ENCODE measurements around the gene OPN1MW3. TPM values are rescaled to one million over a fixed set of nuclear protein-coding genes. Genes with fewer than 3 reads are reported as not detected.

OPN1MW3 gene
- total RNA-seq, result not detected in 2 replicates

DNA sequence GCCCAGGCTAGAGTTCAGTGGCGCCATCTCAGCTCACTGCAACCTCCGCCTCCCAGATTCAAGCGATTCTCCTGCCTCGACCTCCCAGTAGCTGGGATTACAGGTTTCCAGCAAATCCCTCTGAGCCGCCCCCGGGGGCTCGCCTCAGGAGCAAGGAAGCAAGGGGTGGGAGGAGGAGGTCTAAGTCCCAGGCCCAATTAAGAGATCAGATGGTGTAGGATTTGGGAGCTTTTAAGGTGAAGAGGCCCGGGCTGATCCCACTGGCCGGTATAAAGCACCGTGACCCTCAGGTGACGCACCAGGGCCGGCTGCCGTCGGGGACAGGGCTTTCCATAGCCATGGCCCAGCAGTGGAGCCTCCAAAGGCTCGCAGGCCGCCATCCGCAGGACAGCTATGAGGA is at the start of gene OPN1MW3:
Gene OPN1MW3 (plus strand): TSS at position 301 of the 400 bp plus-strand sequence. CDS start 38 bp downstream, at position 339.

DNA sequence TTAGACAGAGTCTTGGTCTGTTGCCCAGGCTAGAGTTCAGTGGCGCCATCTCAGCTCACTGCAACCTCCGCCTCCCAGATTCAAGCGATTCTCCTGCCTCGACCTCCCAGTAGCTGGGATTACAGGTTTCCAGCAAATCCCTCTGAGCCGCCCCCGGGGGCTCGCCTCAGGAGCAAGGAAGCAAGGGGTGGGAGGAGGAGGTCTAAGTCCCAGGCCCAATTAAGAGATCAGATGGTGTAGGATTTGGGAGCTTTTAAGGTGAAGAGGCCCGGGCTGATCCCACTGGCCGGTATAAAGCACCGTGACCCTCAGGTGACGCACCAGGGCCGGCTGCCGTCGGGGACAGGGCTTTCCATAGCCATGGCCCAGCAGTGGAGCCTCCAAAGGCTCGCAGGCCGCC is 37.9 kb upstream of the OPN1MW3 start, which contains the start of gene OPN1MW2:
Gene OPN1MW2 (plus strand): TSS at position 301 of the 400 bp plus-strand sequence. CDS start 60 bp downstream, at position 361.

DNA sequence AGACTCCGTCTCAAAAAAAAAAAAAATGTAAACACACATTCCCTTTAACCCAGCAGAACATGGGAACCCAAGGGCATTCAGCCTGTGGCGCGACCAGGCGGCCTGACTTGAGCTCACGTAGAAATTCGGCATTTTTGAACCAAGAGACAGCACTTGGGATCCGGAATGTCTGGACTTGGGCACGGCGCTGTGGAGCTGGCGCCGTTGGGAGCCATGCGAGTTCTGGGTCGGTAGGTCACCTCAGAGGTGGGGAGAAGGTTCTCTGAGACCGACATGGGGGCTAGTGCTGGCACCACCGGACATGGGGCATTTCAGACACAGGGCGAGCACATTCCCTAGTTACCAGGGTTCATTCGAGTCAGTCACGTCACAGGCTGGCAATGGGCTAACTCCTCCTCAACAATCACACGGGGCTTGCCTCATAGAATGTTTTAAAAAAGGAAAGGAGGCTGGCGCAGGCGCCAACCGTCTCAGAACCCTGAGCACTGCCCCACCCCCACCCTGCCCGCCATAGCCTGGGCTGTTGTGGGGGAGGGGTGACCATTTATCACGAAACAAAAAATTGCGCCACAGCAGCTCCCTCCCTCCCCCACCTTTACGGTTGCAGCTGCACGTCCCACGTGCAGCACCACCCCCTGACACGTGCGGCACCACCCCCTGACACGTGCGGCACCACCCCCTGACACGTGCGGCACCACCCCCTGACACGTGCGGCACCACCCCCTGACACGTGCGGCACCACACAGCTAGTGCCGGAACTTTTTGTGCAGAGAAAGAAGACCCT is 37.6 kb downstream of the OPN1MW3 start, which contains the start of gene TEX28:
Gene TEX28 (minus strand): TSS at position 334 of the 784 bp plus-strand sequence. CDS start 3,007 bp downstream, outside the sequence.

GRCh38 chrX:154295664-154296310 is 38.4 kb downstream of the OPN1MW3 start, which contains the start of gene TKTL1:
TSS of gene TKTL1 (plus strand) at chrX:154295795. CDS start at chrX:154295860, 65 bp downstream.

Other genes starting within 250 kb of the OPN1MW3 start
- 139 and 151 TPM in 2 replicates for gene IRAK1, start 237.7 kb upstream of the OPN1MW3 start, total RNA-seq
- gene MECP2, start 159.9 kb upstream of the OPN1MW3 start, total RNA-seq, result 25.1 and 25.2 TPM in 2 replicates
- not detected in 2 replicates for gene OPN1LW, start 113.3 kb upstream of the OPN1MW3 start, total RNA-seq
- not detected in 2 replicates for gene OPN1MW, start 75.0 kb upstream of the OPN1MW3 start, total RNA-seq
- gene OPN1MW2, start 37.8 kb upstream of the OPN1MW3 start, total RNA-seq, result not detected in 2 replicates
- gene TEX28, start 37.5 kb downstream of the OPN1MW3 start, total RNA-seq, result not detected in 2 replicates
- gene TKTL1, start 38.2 kb downstream of the OPN1MW3 start, total RNA-seq, result 0.07 and 0.44 TPM in 2 replicates
- gene FLNA, start 117.1 kb downstream of the OPN1MW3 start, total RNA-seq, result 1,675 and 1,864 TPM in 2 replicates
- gene EMD, start 121.7 kb downstream of the OPN1MW3 start, total RNA-seq, result 61.8 and 75.8 TPM in 2 replicates
- 5,610 and 5,786 TPM in 2 replicates for gene RPL10, start 140.8 kb downstream of the OPN1MW3 start, total RNA-seq
- 98.5 and 105 TPM in 2 replicates for gene DNASE1L1, start 151.7 kb downstream of the OPN1MW3 start, total RNA-seq
- gene TAFAZZIN, start 154.0 kb downstream of the OPN1MW3 start, total RNA-seq, result 22.0 and 22.3 TPM in 2 replicates
- gene ATP6AP1, start 171.1 kb downstream of the OPN1MW3 start, total RNA-seq, result 69.8 and 73.5 TPM in 2 replicates
- gene GDI1, start 179.6 kb downstream of the OPN1MW3 start, total RNA-seq, result 67.5 and 88.0 TPM in 2 replicates
- gene FAM50A, start 186.6 kb downstream of the OPN1MW3 start, total RNA-seq, result 57.8 and 62.8 TPM in 2 replicates
- gene PLXNA3, start 200.7 kb downstream of the OPN1MW3 start, total RNA-seq, result 4.5 and 4.9 TPM in 2 replicates
- gene LAGE3, start 221.7 kb downstream of the OPN1MW3 start, total RNA-seq, result 39.2 and 46.4 TPM in 2 replicates
- 45.2 and 53.7 TPM in 2 replicates for gene UBL4A, start 229.0 kb downstream of the OPN1MW3 start, total RNA-seq
- gene SLC10A3, start 233.0 kb downstream of the OPN1MW3 start, total RNA-seq, result 35.6 and 40.2 TPM in 2 replicates

Data from mammary microvascular endothelial cell (primary cell).